ENCODE results near the gene GLP2R. TPM values are rescaled to one million over a fixed set of nuclear protein-coding genes. Genes with fewer than 3 reads are reported as not detected.

The GLP2R gene
- total and polyA plus RNA-seq, 10 of the 15 experiments (the other 5 are each of a cell fraction or from before 2014, with no cell fraction given): not detected

- CTCF ChIA-PET: no interaction called here
Measured at GRCh38 chr17:9824094-9824493, 1.6 kb upstream of the GLP2R start.

More at GRCh38 chr17:9824094-9824493, 1.6 kb upstream of the GLP2R start:
- no peaks in the 10 kb centered on the region for H4K20me1 ChIP-seq (ENCODE audit: control insufficient read depth, insufficient read depth)
- in situ Hi-C loops (cut with MboI) (no loop called here), intact Hi-C loops (cut with micrococcal nuclease; ENCODE audit: unreplicated experiment) (no loop called here)
- H3K4me1 ChIP-seq (ENCODE audit: control insufficient read depth, insufficient read depth, low read length): no peaks in the 10 kb centered on the region
- H3K4me3 ChIP-seq: no peak overlapping the region
- FAIRE-seq: no peak
- ATAC-seq: no peak
- 27% methylated on average over 4 of the region's 4 CpGs for WGBS (ENCODE audit: insufficient coverage, insufficient replicate concordance, low lambda C conversion rate, missing lambda C conversion rate)
- H3K27ac ChIP-seq (ENCODE audit: control insufficient read depth, insufficient read depth): no peak overlapping the region
- POLR2A ChIA-PET: no interaction called here
- no peaks in the 10 kb centered on the region for H3K9me3 ChIP-seq (replicated peaks; ENCODE audit: control insufficient read depth, insufficient read depth, low read length)
- no peak overlapping the region for H2AFZ ChIP-seq (ENCODE audit: control insufficient read depth, low read depth, low read length)
- H3K27me3 ChIP-seq (replicated peaks in 1 of 2; ENCODE audit: control insufficient read depth in 2 of 2, insufficient read depth in 2 of 2, low read length in 1 of 2): peaks cover 0 to 2% of the 10 kb centered on the region in 2 experiments; a peak in 1 of 4 replicates
- no peak overlapping the region for H3K4me2 ChIP-seq (ENCODE audit: control insufficient read depth, insufficient read depth)
- no TSS peak for BruUV-seq (replicated peaks)
- H3K9ac ChIP-seq (ENCODE audit: control insufficient read depth, insufficient read depth, low read length): no peak overlapping the region
- SMC1A ChIA-PET (ENCODE audit: uncharacterized antibody, unreplicated experiment): no interaction called here
- no peak for DNase-seq (ENCODE audit: low read depth, low spot score)
- RAD21 ChIA-PET (ENCODE audit: unreplicated experiment): no interaction called here
- H3K79me2 ChIP-seq (ENCODE audit: control insufficient read depth, insufficient read depth, low read length): no peaks in the 10 kb centered on the region
- TF ChIP-seq NFYB (IDR thresholded peaks at IDR 0.05; ENCODE audit: insufficient read depth, low read depth, low read length) (no peak), RCOR1 (conservative IDR thresholded peaks at IDR 0.05; ENCODE audit: low read depth, low read length) (no peak), ATF2 (IDR thresholded peaks at IDR 0.05; ENCODE audit: low read length) (no peak), MTA2 (IDR thresholded peaks at IDR 0.05; ENCODE audit: low read depth) (no peak), IKZF2 (IDR thresholded peaks at IDR 0.05) (no peak), PBX3 (IDR thresholded peaks at IDR 0.05; ENCODE audit: insufficient replicate concordance, low read depth, low read length) (no peak), SMAD5 (IDR thresholded peaks at IDR 0.05; ENCODE audit: low read depth) (no peak), BCLAF1 (IDR thresholded peaks at IDR 0.05) (no peak)
- no peaks in the 10 kb centered on the region for H3K36me3 ChIP-seq (ENCODE audit: control insufficient read depth in 2 of 2, insufficient read depth in 2 of 2, low read length in 1 of 2)
